HG03460 (cell line): ENCODE measurements around the gene ANKS3.

ENCODE experiments used
- ATAC-seq: cut with Tn5 transposase; IDR thresholded peaks from one replicate; pipeline ENCODE4 v1.9.1; 2021; ENCODE audit not compliant: unreplicated experiment

ANKS3 gene

GRCh38 chr16:4734063-4734729 lies at the start of gene ANKS3, which contains the start of gene DNAAF8:
TSS of gene ANKS3 (minus strand) at chr16:4734271. CDS start at chr16:4730149, 4,122 bp downstream.
TSS of gene DNAAF8 (plus strand) at chr16:4734537. CDS start at chr16:4736515, 1,978 bp downstream.
- ATAC-seq, result peak; percentile 75

GRCh38 chr16:4783251-4783950 lies 49.3 kb upstream of the ANKS3 start:
- no peak for ATAC-seq

- no peak for ATAC-seq
These were observed 46.2 kb upstream of the ANKS3 start for GRCh38 chr16:4780235-4780634.

- no peak for ATAC-seq
These were observed 44.0 kb upstream of the ANKS3 start for GRCh38 chr16:4778050-4778392.

- ATAC-seq, result no peak
These were observed 43.4 kb upstream of the ANKS3 start for GRCh38 chr16:4777339-4778049.

- ATAC-seq, result no peak
These were observed 42.2 kb upstream of the ANKS3 start for GRCh38 chr16:4776141-4776705.

GRCh38 chr16:4775005-4775404 lies 40.9 kb upstream of the ANKS3 start:
- no peak for ATAC-seq

GRCh38 chr16:4772351-4772750 lies 38.3 kb upstream of the ANKS3 start:
- ATAC-seq, result no peak

- ATAC-seq, result no peak
These were observed 37.6 kb upstream of the ANKS3 start for GRCh38 chr16:4771646-4772045.

GRCh38 chr16:4769306-4769638 lies 35.2 kb upstream of the ANKS3 start:
- ATAC-seq, result no peak

- ATAC-seq, result peak; percentile 60
These were observed 34.7 kb upstream of the ANKS3 start for GRCh38 chr16:4768549-4769305.

GRCh38 chr16:4767872-4768548 lies 33.9 kb upstream of the ANKS3 start:
- ATAC-seq, result no peak

GRCh38 chr16:4766875-4767628 lies 33.0 kb upstream of the ANKS3 start, which contains the start of gene ZNF500:
TSS of gene ZNF500 (minus strand) at chr16:4767162. CDS start at chr16:4765978, 1,184 bp downstream.
- ATAC-seq, result peak; percentile 79

GRCh38 chr16:4765511-4766474 lies 31.7 kb upstream of the ANKS3 start:
- no peak for ATAC-seq

- ATAC-seq, result no peak
These were observed 29.7 kb upstream of the ANKS3 start for GRCh38 chr16:4763791-4764190.

- ATAC-seq, result no peak
These were observed 28.1 kb upstream of the ANKS3 start for GRCh38 chr16:4762205-4762604.

- no peak for ATAC-seq
These were observed 26.3 kb upstream of the ANKS3 start for GRCh38 chr16:4760221-4760910.

GRCh38 chr16:4755687-4756086 lies 21.6 kb upstream of the ANKS3 start:
- ATAC-seq, result no peak
